OCI-LY7 (cell line): ENCODE results near the gene INPP4A.

Experiments used
- EZH2phosphoT487 ChIP-seq: fragments of 200-600 bp; sonication (generic); IDR thresholded peaks from 2 replicates; pipeline ENCODE4 v1.6.1; 2018; ENCODE audit warnings: low read depth, borderline replicate concordance, mild to moderate bottlenecking, mixed run types, antibody characterized with exemption, low read length, moderate library complexity, mixed read lengths
- TF ChIP-seq, protein P1 (sequence below): fragments of 200-600 bp; sonication (generic); conservative IDR thresholded peaks from 2 replicates; pipeline ENCODE4 v1.5.1; 2014; ENCODE audit warnings: mild to moderate bottlenecking, antibody characterized with exemption, low read length, moderate library complexity, mixed read lengths

DNA sequence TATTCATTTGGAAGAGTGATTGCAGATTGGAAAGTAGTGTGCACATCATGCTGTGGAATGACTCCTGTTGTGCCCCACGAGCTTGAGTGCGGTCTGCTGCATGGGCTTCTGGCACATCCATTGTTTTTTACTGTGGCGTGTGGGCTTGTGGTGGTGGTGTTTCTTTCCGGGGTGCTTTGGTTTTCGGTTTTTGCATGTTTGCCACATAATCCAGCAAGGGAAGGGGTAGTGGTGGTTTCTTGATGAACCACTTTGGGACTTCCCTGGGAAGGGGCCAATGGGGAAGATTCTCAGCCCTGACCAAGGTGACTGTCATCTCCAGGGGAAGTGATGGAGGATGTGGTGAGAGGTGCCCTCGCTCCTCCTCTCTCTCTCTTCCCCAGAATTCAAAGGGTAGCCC is 106.7 kb downstream of the INPP4A start:
- TF ChIP-seq, protein P1, sequence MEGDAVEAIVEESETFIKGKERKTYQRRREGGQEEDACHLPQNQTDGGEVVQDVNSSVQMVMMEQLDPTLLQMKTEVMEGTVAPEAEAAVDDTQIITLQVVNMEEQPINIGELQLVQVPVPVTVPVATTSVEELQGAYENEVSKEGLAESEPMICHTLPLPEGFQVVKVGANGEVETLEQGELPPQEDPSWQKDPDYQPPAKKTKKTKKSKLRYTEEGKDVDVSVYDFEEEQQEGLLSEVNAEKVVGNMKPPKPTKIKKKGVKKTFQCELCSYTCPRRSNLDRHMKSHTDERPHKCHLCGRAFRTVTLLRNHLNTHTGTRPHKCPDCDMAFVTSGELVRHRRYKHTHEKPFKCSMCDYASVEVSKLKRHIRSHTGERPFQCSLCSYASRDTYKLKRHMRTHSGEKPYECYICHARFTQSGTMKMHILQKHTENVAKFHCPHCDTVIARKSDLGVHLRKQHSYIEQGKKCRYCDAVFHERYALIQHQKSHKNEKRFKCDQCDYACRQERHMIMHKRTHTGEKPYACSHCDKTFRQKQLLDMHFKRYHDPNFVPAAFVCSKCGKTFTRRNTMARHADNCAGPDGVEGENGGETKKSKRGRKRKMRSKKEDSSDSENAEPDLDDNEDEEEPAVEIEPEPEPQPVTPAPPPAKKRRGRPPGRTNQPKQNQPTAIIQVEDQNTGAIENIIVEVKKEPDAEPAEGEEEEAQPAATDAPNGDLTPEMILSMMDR = no peak
- TF ChIP-seq EZH2phosphoT487 = no peak
